Measurements from ENCODE around the gene ACOX3.

The ACOX3 gene

DNA sequence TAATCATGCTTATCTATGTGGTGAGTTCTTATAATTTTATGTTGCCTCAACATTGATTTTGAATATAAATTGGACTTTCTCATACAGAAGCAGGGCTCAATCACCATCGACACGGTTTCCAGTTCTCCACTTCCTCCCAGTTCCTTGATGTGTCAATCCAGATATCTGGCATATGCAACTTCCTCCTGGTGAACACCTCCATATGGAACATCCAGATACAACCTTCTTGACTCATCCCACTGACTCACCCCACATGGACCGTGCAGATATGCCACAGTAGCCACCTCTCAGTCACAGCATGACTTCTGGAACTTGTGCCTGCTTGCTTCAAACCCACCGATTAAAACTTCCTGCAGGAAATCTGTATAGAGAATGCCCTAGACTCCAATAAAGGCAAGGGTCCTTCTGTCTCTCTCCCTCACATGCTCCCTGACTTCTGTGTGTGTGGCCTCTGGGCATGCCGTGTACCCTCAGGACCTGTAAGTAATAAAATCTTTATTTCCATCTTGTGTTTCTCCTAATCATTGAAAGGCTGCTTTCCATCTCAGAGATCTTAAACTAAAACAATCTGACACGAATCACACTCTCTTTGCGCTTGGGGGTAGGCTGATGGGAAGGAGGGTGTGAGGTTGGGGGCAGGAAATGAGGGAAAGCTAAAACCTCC lies 104.0 kb downstream of the ACOX3 start:
- no peak for DNase-seq (ENCODE audit: low spot score)
- TF ChIP-seq, protein P1, sequence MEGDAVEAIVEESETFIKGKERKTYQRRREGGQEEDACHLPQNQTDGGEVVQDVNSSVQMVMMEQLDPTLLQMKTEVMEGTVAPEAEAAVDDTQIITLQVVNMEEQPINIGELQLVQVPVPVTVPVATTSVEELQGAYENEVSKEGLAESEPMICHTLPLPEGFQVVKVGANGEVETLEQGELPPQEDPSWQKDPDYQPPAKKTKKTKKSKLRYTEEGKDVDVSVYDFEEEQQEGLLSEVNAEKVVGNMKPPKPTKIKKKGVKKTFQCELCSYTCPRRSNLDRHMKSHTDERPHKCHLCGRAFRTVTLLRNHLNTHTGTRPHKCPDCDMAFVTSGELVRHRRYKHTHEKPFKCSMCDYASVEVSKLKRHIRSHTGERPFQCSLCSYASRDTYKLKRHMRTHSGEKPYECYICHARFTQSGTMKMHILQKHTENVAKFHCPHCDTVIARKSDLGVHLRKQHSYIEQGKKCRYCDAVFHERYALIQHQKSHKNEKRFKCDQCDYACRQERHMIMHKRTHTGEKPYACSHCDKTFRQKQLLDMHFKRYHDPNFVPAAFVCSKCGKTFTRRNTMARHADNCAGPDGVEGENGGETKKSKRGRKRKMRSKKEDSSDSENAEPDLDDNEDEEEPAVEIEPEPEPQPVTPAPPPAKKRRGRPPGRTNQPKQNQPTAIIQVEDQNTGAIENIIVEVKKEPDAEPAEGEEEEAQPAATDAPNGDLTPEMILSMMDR (IDR thresholded peaks at IDR 0.05; ENCODE audit: borderline replicate concordance, control extremely low read depth, extremely low read depth, insufficient read depth, missing control alignments): no peak
- in situ Hi-C loops (cut with MboI; ENCODE audit: low sequenced_read_pairs, unreplicated experiment): no loop called here

GRCh38 chr4:8335848-8336247 lies 104.7 kb downstream of the ACOX3 start:
- in situ Hi-C loops (cut with MboI; ENCODE audit: low sequenced_read_pairs, unreplicated experiment): no loop called here

GRCh38 chr4:8334786-8335460 lies 105.6 kb downstream of the ACOX3 start:
- TF ChIP-seq, protein P1 (IDR thresholded peaks at IDR 0.05; ENCODE audit: borderline replicate concordance, control extremely low read depth, extremely low read depth, insufficient read depth, missing control alignments): no peak
- in situ Hi-C loops (cut with MboI; ENCODE audit: low sequenced_read_pairs, unreplicated experiment): no loop called here
- no peak for DNase-seq (ENCODE audit: low spot score)

More at GRCh38 chr4:8335848-8336247, 104.7 kb downstream of the ACOX3 start:
- TF ChIP-seq, protein P1 (IDR thresholded peaks at IDR 0.05; ENCODE audit: borderline replicate concordance, control extremely low read depth, extremely low read depth, insufficient read depth, missing control alignments): no peak
- DNase-seq (ENCODE audit: low spot score): no peak

DNA sequence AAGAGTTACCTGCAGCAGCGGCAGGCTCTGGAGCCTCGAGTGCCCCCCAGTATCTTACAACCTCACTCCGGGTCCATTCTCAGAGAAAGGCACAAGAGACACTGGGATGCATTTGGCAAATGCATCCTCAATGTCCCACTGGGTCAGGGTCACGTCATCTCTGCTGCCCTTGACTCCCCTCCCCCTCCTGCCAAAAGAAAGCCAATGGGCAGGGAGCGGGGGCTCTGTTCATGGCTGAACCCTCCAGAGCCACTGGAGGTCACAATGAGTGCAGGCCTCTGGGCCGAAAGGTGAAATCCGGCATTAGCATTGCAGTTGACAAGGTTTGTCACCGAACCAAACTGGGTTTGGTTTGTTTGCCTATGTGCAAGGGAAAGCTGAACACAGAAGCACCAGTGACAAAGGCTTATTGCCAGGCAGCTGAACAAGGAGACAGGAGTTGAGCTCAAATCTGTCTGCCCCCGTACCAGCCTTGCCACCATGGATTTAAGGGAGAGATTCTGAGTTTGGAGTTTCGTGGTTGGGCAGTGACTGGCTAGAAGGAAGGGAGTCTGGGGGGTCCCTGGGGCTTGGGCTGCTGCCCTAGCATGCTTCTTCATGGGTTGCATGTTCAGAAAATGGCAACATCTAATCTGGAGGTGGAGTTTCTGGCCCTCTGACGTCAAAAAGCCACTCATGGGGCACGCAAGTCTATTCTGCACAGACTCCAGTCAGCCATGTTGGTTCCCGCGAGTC lies 106.6 kb downstream of the ACOX3 start:
- TF ChIP-seq, protein P1 (IDR thresholded peaks at IDR 0.05; ENCODE audit: borderline replicate concordance, control extremely low read depth, extremely low read depth, insufficient read depth, missing control alignments): no peak
- DNase-seq (ENCODE audit: low spot score): no peak
- in situ Hi-C loops (cut with MboI; ENCODE audit: low sequenced_read_pairs, unreplicated experiment): no loop called here

DNA sequence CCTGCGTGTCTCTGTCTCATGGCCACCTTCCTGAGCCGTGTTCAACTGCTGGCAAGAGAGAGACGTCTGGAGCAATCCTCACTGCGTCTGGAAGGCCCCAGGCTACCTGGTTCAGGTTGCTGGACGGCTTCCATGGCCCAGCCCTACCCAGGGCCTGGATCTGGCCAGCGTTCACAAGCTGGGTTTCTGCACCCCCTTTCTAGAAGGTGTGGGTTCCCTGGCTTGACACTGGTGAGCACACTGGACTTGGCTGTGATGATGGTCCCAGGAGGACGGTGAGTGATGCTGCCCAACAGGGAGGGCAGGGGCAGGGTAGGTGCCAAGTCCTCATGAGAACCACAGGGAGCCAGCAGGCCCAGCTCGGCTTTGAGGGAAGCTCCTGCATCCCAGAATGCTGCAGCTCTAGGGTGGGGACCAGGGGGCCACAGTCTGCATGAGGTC lies 107.6 kb downstream of the ACOX3 start:
- DNase-seq (ENCODE audit: low spot score): no peak
- TF ChIP-seq, protein P1 (IDR thresholded peaks at IDR 0.05; ENCODE audit: borderline replicate concordance, control extremely low read depth, extremely low read depth, insufficient read depth, missing control alignments): no peak
- in situ Hi-C loops (cut with MboI; ENCODE audit: low sequenced_read_pairs, unreplicated experiment): no loop called here

GRCh38 chr4:8332038-8332857 lies 108.3 kb downstream of the ACOX3 start:
- DNase-seq (ENCODE audit: low spot score): no peak
- in situ Hi-C loops (cut with MboI; ENCODE audit: low sequenced_read_pairs, unreplicated experiment): no loop called here
- TF ChIP-seq, protein P1 (IDR thresholded peaks at IDR 0.05; ENCODE audit: borderline replicate concordance, control extremely low read depth, extremely low read depth, insufficient read depth, missing control alignments): no peak
